ENCODE data around the gene SLC6A8.
"Not testable (repeated sequence)": the region's sequence is repeated elsewhere in the genome, so short reads cannot be mapped to it uniquely, and the experiment has no call there.

Gene SLC6A8

GRCh38 chrX:153731845-153732215, 44.1 kb downstream of the SLC6A8 start:
- no peak for DNase-seq (ENCODE audit: low spot score)

DNA sequence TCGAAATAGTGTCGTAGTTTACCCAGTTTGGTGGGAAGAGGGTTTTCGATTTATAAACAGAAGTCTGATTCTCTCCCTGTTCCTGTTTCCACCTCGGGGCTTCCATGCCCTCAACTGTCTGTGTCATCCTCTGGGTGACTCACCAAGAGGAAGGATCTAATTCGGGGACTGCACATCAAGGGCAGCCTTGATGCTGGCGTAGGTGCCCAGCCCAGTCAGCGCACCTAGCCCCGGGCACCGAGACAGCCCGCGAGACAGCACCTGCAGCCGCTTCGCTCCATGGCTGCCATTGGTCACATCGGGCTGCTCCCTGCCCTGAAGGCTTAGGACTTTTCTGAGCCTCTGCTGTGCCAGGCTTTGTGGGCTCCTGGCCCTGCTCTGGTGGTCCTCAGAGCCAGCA, 44.7 kb downstream of the SLC6A8 start:
- DNase-seq (ENCODE audit: low spot score) = no peak

DNA sequence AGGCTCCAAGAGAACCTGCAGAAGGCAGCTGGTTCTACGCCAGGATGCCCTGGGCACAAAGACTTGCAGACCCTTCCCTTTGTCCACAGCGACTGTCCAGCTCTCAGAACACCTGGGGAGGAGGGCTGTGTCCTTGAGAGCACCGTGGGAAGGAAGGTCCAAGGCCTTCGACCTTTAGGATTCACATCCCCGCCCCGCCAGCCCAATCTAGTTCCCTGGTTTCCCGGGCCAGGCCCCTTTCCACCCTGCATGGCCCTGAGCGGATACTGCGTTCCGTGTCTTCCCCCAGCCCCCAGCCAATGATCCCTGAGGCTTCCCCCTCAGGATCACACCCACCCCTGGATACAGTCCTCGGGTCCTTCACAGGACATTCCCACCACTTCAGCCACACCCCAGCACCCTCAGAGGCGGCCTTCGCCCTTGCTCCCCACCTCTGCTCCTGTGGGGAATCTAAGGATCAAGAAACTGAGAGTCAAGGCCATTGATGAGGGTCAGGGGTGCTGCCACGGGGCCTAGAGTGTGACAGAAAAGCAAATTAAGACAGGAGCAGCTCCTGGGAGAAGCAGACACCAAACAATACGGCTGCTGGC, 46.0 kb downstream of the SLC6A8 start:
- DNase-seq (ENCODE audit: low spot score) = no peak

- DNase-seq (ENCODE audit: low spot score) = no peak
Measured at GRCh38 chrX:153734871-153735270, 47.1 kb downstream of the SLC6A8 start.

- DNase-seq (ENCODE audit: low spot score) = no peak
Measured at GRCh38 chrX:153735274-153735673, 47.5 kb downstream of the SLC6A8 start.

GRCh38 chrX:153736071-153736820, 48.5 kb downstream of the SLC6A8 start:
- no peak for DNase-seq (ENCODE audit: low spot score)

DNA sequence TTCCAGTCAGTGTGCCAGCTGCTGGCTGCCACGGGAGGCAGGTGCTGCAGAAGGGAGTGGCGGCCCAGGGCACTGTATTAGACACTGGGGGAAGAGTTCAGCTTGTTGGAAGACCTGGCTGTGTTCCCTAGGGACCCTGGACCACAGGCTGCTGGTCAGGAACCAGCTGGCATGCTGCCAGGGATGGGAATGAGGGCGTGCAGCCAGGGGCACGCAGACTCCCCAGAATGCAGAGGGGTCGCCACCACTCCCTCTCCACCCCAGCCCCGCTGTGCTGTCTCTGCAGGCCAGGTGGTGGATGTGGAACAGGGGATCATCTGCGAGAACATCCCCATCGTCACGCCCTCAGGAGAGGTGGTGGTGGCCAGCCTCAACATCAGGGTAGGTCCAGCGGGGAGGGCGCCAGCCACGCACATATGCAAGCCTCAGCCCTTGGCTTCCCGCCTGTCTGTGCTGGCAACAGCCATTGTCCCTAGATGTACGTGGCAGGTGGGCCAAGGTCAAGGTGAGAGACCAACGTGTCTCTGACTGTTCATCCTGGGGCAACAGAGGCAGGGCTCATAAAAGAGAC, 49.2 kb downstream of the SLC6A8 start:
- no peak for DNase-seq (ENCODE audit: low spot score)

DNA sequence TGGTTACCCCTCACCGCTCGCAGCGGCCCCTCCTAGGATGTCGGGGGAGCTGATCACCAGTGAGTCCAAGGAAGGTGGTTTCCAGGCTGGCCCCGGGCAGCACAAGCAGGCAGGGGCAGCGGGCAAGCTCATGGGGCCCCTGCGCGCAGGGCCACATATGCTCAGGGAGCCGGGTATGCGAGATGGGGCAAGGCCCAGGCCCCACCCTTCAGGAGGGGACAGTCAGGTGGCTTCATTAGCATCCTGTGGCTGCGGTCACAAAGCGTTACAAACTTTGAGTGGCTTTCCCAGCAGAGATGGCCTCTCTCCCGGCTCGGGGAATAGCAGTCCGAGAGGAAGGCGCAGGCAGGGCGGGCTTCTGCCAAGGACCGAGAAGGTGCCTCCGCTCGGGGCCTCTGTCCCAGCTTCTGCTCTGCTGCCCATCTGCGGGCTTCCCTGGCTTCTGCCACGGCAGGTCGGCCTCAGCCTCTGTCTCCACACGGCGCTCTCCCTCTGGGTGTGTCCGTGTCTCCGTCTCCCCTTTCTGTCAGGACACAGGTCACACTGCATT, 50.4 kb downstream of the SLC6A8 start:
- no peak for DNase-seq (ENCODE audit: low spot score)

GRCh38 chrX:153739754-153740486, 52.2 kb downstream of the SLC6A8 start:
- no peak for DNase-seq (ENCODE audit: low spot score)

DNA sequence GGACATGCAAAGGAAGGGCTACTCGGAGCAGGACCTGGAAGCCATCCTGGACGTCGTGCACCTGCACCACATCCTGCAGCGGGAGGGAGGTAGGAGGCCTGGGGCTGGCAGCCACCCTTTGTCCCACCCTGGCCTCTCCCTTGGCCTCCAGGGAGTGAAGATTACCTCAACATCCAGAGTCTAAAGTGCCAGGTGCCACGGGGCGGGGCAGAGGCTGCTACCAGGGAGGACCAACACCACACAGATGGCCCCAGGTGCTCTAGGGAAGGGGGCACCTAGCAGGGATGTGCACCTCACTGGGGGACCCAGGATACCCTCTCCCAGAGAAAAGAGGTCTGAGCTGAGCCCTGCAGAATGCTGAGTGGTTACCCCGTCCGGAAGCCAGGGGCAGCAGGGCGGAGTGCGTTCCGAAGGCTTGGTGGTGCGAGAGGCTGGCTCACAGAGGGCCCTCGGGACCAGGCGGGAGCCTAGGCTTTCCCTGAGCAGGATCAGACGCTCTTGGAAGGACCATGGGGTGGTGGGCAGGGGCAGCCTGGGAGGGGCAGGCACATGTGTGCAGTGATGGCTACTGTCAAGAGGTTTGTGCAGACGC, 53.0 kb downstream of the SLC6A8 start:
- no peak for DNase-seq (ENCODE audit: low spot score)

DNA sequence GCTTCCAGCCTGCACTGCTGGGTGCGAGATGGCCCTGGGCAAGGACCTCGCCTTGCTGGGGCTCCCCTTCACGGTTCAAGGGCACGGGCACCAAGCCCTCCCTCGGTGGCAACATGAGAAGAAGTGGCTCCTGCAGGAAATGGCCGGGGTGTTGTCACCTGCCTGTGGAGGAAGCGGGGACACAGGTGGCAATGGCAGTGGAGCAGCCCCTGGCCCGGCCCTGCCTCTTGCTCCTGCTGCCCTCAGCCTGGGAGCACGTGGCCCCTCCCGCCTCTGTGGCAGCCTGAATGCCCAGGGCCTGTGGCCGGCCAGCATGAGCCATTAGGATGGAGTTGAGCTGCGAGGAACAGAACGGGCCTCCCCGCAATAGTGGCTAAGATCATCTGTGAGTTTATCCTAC, 53.7 kb downstream of the SLC6A8 start:
- DNase-seq (ENCODE audit: low spot score) = no peak

DNA sequence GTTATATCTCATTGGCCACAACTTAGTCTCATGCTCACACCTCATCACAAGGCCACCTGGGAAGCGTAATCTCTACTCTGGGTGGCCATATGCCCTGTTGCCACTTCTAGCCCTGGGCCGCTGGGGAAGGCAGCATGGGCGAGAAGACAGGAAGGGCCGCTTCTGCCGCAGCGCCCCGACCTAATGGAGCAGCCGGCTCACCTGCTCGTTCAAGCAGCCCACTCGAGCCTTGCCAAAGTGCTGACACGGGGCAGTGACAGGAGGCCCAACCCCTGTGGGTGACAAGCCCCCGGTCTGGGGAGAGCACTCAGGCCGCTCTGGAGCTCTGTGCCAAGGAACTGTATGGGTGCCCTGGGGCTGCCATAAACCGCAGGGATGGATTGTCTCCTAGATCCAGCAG, 54.4 kb downstream of the SLC6A8 start:
- DNase-seq (ENCODE audit: low spot score) = not testable (repeated sequence)

DNA sequence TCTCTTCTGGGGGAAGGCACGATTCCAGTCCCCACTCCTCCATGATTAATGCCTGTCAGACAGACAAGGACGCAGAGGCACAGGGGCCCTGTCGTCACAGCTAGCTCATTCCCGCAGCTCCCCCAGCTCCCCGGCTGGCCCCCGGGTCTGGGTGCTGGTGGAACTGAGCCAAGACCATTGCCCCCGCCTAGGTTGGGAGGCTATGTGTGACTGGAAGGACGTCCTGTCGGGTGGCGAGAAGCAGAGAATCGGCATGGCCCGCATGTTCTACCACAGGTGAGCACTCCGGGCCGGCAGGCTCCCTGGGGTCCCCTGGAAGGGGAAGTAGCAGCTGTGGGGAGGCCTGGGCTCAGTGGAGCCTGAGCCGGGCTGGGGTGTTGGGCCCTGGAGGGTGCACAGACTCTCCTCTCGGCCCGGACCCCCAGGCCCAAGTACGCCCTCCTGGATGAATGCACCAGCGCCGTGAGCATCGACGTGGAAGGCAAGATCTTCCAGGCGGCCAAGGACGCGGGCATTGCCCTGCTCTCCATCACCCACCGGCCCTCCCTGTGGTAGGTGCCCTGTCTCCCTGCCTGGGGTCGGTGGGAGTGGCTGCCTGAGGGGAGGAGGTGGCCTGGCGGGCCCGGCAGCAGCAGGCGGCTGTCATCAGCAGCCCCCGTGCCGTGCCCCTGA, 55.2 kb downstream of the SLC6A8 start:
- not testable (repeated sequence) for DNase-seq (ENCODE audit: low spot score)

DNA sequence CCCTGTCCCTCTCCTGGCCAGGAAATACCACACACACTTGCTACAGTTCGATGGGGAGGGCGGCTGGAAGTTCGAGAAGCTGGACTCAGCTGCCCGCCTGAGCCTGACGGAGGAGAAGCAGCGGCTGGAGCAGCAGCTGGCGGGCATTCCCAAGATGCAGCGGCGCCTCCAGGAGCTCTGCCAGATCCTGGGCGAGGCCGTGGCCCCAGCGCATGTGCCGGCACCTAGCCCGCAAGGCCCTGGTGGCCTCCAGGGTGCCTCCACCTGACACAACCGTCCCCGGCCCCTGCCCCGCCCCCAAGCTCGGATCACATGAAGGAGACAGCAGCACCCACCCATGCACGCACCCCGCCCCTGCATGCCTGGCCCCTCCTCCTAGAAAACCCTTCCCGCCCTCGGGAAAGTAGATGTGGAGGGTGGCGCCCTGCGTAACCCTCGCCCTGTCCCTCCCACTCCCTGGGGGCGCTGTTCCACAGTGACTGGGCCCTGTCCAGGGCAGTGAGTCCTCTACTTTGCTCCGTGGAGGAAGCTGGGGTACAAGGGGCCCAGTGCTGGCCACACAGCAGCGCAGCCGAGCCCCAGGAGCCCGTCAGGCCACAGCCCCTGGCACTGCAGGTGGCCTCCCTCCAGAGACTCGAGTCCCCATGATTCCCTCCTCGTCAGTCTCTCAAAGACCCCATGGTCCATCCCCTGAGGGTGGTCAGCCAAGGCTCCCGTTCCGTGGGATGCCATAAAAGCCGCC, 55.9 kb downstream of the SLC6A8 start:
- not testable (repeated sequence) for DNase-seq (ENCODE audit: low spot score)

GRCh38 chrX:153744210-153745066, 56.7 kb downstream of the SLC6A8 start:
- DNase-seq (ENCODE audit: low spot score) = no peak

- not testable (repeated sequence) for DNase-seq (ENCODE audit: low spot score)
Measured at GRCh38 chrX:153745067-153745433, 57.3 kb downstream of the SLC6A8 start.
